ENCODE measurements around the gene ALK.

Gene ALK

GRCh38 chr2:29305762-29306161 lies 615.6 kb downstream of the ALK start:
- no peak for DNase-seq

GRCh38 chr2:29304399-29305060 lies 616.9 kb downstream of the ALK start:
- DNase-seq = no peak

DNA sequence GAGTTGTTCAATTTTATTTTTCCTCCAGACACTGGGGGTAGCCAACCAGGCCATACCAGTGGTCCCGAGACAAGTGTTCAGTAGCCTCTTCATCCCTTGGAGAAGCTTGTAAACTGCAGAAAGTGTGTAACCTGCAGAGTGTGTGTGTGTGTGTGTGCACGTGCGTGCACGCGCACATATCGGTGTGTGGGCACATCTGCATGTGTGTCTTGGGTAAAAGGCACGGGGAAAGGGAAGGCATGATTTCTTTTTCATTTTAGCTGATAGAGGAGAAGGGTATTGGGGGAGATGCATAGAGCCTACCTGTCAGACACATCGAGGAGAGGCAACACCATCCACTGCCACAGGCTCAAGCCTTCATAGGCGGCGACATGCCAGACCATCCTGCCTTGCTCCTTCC lies 624.8 kb downstream of the ALK start:
- no peak for DNase-seq

GRCh38 chr2:29295845-29296244 lies 625.5 kb downstream of the ALK start:
- DNase-seq = peak; percentile 30

- DNase-seq = no peak
Measured at GRCh38 chr2:29293830-29294438, 627.5 kb downstream of the ALK start.

DNA sequence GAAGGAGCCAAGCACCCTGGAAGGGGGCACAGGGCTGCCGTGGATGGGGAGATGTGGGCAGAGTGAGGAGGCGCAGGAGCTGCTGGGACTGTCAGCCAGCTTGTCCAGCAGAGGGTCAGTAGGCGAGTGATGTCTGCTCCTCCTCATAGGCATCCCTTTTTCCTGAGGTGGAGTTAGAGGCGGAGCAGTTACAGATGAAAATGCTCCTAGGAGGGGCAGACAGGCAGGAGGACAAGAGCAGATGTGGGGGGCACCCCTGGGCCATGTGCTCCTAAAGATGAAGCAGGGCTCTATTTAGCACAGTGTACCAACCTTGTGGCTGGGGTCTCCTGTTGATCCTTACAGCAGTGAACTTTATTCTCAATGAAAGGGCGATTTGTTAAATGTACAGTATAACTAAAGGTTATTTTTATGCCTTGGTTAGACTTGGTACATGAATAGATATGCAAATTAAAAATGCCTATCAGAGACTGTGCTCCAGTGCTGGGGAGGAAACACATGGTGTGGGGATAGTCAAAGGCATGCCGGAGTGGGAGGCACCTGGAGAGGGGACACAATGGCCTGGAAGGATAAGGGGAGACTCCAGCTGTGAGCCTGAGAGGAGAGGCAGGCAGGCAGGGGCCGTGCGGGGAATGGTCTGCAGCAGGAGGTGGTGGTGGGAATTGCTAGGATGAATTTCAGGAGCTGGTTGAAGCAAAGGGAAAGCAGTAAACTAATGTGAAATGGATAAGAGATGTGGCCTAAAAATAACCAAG lies 630.9 kb downstream of the ALK start:
- DNase-seq = no peak

DNA sequence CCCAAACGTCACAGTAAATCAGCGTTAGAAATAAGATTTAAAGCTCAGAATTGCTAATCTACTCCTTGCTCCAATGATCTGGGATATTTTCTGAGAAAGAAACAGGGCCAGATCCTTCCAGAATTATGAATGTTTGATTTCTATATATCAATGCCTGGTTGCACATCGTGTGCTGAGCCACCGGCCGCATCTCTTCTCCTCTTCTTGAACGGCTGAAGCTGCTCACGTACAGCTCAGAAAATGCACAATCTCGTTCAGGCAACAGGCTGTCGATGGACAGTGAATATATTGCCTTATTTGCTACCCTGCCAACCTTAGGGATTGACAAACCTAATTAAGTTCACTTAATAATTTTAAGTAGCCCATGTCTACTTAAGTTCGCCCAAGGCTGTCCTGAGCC lies 636.7 kb downstream of the ALK start:
- no peak for DNase-seq

GRCh38 chr2:29281916-29282247 lies 639.5 kb downstream of the ALK start:
- no peak for DNase-seq

DNA sequence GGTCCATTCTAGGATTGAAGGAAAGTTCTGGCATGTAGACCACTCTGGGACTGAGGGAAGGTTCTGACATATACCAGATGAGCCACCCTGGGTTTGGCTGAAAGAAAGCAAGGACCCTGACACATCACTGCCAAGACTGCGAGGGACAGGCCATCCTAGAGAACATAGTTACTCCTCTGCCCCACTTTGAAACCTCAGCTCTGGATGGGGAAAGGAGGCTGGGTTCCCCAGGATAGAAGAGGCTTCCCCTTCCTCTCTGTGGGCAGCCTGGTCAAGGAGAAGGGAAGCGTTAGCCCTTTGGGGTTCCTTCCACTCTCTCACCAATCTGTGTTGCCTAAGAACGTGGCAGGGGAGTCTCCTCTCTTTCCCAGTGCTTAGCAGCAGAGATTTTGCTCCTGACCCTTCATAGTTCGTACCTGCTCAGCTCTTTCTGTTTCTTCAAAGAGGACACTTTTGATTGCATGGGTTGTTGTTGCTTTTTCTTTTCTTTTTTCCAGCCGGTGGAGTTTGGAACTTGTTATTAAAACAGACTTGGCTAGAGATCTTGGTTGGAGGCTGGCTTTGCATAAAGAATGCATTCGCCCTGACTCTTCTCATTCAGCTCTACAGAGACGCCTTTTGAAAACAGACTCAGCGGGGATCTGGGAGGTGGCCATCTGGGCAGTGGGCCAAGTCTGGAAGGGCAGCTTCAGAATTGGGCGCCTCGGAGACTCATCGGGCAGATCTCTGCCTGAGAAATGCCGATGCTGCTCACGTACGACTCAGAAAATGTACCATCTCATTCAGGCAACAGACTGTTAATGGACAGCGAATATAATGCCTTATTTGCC lies 640.1 kb downstream of the ALK start:
- no peak for DNase-seq

GRCh38 chr2:29278966-29279365 lies 642.4 kb downstream of the ALK start:
- no peak for DNase-seq

DNA sequence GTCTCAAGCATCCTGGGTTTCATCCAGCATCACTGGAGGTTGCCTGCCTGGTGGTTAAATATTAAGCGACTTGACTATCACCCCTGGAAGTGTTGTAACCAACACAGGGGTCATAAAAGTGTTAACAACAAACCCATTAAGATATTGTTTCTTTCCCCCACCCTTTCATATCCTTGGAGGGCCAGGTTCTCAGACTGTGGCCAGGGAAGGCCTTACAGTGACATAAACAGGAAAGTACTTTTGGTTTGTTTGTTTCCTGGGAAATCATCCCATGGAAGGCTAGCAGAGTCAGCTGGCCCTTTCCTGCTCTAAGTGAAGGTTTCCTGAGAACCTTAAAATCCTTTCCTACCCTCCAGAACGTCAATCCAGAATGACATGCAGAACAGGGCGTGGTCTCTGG lies 645.2 kb downstream of the ALK start:
- DNase-seq = no peak

GRCh38 chr2:29275186-29275585 lies 646.2 kb downstream of the ALK start:
- DNase-seq = no peak

DNA sequence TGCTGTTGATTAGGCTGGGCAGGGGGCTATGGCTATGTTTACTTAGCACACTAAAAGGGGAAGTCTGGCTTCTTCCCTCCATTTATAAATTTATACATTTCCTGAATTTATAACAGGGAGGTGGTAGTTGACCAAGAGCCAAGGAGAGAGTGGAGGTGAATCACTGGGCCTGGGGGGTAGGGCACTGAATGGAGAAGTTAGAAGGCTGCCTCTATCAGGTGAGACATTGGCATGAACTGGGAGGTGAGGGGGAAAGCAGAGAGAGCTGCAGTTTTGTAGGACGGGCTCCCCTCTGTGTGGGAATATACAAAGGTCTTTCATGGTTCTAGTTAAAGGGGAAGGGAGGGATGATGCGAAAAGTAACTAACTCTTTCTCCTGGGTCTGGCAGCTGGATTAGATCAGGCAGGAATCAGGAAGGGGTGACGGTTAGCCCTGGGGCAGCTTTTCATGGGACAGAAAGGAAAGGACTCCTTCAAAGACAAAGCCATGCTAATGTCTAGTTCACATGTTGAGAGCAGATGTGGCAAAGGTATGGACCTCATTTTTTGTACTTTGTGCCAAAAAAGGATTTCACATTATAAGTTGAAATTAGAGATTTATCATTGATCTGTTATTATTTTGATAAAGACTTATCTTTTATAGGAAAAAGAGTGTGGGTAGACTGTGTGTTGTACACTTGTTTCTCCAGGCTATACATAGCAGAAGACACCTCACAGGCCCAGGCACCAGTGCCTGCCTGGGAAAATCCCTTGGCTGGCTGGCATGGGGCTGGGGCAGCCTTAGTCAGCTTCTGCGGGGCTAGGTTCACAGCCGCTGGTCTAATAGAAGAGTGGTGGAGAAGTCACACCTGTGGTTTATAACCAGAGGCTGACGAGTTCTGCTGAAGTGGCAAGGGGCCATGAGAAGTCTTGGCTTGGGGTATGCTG lies 647.4 kb downstream of the ALK start:
- no peak for DNase-seq

GRCh38 chr2:29273004-29273684 lies 648.2 kb downstream of the ALK start:
- no peak for DNase-seq

- DNase-seq = no peak
Measured at GRCh38 chr2:29272311-29272710, 649.1 kb downstream of the ALK start.

DNA sequence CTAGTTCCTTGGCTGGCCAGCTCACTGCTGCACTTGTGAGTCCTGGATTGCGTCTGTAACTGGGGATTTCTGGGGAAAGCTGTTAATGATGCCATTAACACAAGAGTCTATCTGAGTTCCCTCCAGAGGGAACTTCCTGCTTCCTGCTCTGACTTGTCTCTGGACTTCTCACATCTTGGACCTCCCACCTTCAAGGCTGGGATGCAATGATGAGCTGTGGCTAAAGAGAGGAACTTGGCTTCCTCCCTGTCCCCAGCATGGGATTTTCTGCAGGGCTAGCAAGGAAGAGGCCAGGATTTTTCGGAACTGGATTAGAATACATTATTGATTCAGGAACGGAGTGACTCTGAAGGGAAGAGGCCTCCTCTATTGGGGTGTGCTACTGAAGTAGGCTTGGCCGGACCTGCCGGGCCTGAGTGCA lies 650.7 kb downstream of the ALK start:
- no peak for DNase-seq

DNA sequence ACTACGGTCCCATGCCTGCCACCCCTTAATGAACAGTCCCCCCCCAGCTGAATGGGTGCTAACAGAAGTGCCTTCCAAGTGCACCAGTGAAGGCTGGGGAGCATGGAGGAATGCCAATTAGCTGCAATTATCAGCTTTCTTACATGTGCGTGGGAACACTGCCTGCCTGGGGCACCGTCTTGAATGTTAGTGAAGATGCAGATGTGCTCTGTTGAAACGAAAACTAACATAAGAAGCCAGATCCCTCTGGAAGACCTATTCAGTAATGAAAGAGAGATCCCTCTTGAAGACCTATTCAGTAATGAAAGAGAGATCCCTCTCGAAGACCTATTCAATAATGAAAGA lies 651.6 kb downstream of the ALK start:
- DNase-seq = no peak

- DNase-seq = no peak
Measured at GRCh38 chr2:29269095-29269764, 652.2 kb downstream of the ALK start.

DNA sequence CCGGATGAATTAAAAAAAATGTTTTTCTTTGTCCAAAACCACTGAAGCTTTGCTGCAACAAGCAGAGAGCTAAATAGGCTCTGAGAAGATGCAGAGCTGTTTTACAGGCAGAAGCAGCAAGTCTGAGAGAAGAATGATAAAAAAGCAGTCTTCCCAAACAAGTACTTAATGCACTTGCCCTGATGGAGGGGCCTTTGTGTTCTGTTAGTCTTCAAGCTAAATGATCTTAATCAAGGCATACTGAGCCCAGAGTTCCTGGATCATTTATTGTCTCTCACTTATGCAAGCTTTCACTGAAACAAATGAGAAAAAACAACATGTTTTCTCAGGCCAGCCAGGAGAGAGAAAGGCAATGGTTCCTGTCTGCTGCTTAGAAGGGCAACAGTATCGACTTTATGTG lies 653.7 kb downstream of the ALK start:
- no peak for DNase-seq

DNA sequence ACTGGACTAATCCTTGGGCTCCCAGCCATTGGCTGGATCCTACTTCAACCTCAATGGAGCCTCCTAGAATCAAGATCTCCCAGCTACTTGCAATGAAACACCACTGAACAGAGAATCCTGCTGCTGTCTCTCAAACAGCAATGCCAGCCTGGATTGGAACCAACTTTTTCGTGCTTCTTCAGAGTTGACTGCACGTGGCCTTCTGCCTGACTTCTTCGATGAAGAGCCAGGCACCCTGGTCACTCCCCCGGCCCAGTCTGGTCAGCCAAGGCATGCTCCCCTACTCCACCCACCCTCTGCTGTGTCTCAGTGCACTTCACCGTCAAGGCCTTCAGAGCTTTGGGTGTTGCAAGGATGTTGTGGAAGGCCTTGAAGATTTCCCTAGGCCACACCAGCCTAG lies 657.5 kb downstream of the ALK start:
- DNase-seq = no peak

- no peak for DNase-seq
Measured at GRCh38 chr2:29262681-29263260, 658.6 kb downstream of the ALK start.

All from 8988T (cell line).